Endodermal cell (in vitro differentiated cells): ENCODE measurements around the gene GAB3. TPM values are rescaled to one million over a fixed set of nuclear protein-coding genes. Genes with fewer than 3 reads are reported as not detected.

Experiments
- DNase-seq: peaks from one replicate; pipeline ENCODE4 v3.0.0-alpha.2; 2017
- H3K27ac ChIP-seq: 2 replicates; pipeline ENCODE4 v1.5.1; 2013; ENCODE audit warnings: mild to moderate bottlenecking, low read depth, low read length, moderate library complexity
- H3K27me3 ChIP-seq: 2 replicates; pipeline ENCODE4 v1.6.1; 2013; ENCODE audit warnings: mild to moderate bottlenecking, low read length, moderate library complexity; ENCODE audit not compliant: insufficient read depth, control insufficient read depth, poor library complexity, severe bottlenecking
- H3K36me3 ChIP-seq: 2 replicates; pipeline ENCODE4 v1.7.0; 2013; ENCODE audit warnings: mild to moderate bottlenecking, low read length, moderate library complexity; ENCODE audit not compliant: control insufficient read depth, insufficient read depth
- H3K4me1 ChIP-seq: one replicate; pipeline ENCODE4 v1.7.0; 2013; ENCODE audit warnings: low read length; ENCODE audit not compliant: control insufficient read depth, insufficient read depth
- H3K4me3 ChIP-seq: 2 replicates; pipeline ENCODE4 v1.5.1; 2013; ENCODE audit warnings: mild to moderate bottlenecking, low read length, moderate library complexity
- H3K9ac ChIP-seq: 2 replicates; pipeline ENCODE4 v1.6.1; 2013; ENCODE audit warnings: mild to moderate bottlenecking, low read length, moderate library complexity; ENCODE audit not compliant: poor library complexity, severe bottlenecking; ENCODE audit errors: extremely low read depth
- H3K9me3 ChIP-seq: 2 replicates; pipeline ENCODE4 v1.6.1; 2013; ENCODE audit warnings: mild to moderate bottlenecking, low read length, moderate library complexity; ENCODE audit not compliant: control insufficient read depth
- H3K27ac Mint-ChIP-seq: 2 replicates; pipeline ENCODE4 v1.8.0; 2020; ENCODE audit warnings: mixed read lengths
- H3K27me3 Mint-ChIP-seq: 2 replicates; pipeline ENCODE4 v1.8.0; 2021; ENCODE audit warnings: mild to moderate bottlenecking, mixed read lengths; ENCODE audit not compliant: insufficient read depth
- H3K36me3 Mint-ChIP-seq: 2 replicates; pipeline ENCODE4 v1.8.0; 2020; ENCODE audit warnings: low read depth, mixed read lengths
- H3K4me1 Mint-ChIP-seq: 2 replicates; pipeline ENCODE4 v1.8.0; 2020; ENCODE audit warnings: mixed read lengths
- H3K4me3 Mint-ChIP-seq: 2 replicates; pipeline ENCODE4 v1.8.0; 2020; ENCODE audit warnings: mild to moderate bottlenecking, moderate library complexity, mixed read lengths
- H3K9me3 Mint-ChIP-seq: 2 replicates; pipeline ENCODE4 v1.8.0; 2020; ENCODE audit warnings: mild to moderate bottlenecking, mixed read lengths
- WGBS, 2 experiments: methylation state at CpG; one replicate each; pipeline versions ENCODE4 v1.1.5 to v1.1.7; 2013; ENCODE audit warnings: missing lambda C conversion rate in 2 of 2, mixed read lengths in 1 of 2; ENCODE audit not compliant: insufficient coverage in 1 of 2, insufficient read length in 1 of 2; 5-methylcytosine and 5-hydroxymethylcytosine counted together
- total RNA-seq, 2 donors: library from RNA; stranded (reverse); fragmentation: NEBNext Ultra II Directional in 1 of 2; extraction: Animal tissue kit (Norgen Biotek cat#: 25700) in 1 of 2; gene quantifications; 2 replicates in 1 of 2; 3 replicates in 1 of 2; pipeline ENCODE4 v1.2.1, GENCODE V29; 2021
- TF ChIP-seq, protein P1 (sequence below): fragments of 200-600 bp; sonication (generic); conservative IDR thresholded peaks from 2 replicates; pipeline ENCODE4 v1.5.0; 2021; ENCODE audit warnings: antibody characterized with exemption, mild to moderate bottlenecking

The GAB3 gene
- total RNA-seq, 2 donors from 2014 or later: 0.13 to 0.55 TPM

GRCh38 chrX:154751203-154751668 is 359 bp upstream of the GAB3 start:
- DNase-seq: peak; percentile 46
- H3K27me3 Mint-ChIP-seq: peaks cover 56% of the 10 kb centered on the region

DNA sequence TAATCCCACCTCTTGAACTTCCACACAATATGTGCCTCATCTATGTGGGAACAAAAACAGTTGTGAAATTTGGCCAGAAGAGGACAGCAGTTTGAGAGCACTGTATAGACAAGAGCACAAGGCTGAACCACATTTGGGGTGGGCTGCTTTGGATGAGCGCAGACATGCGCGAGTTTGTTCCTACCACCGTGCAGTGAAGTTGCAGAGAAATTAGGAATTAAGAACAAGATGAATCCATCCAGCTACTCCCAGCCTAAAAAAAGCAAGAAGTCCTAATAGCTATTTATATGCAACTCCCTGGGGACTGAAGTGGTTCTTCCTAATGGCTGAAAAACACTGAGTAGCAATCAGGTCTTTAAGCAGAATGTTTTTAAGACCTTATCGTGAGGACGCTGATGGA is 1.0 kb downstream of the GAB3 start:
- H3K36me3 Mint-ChIP-seq: no peaks in the 10 kb centered on the region
- H3K9me3 Mint-ChIP-seq: peaks cover 51% of the 10 kb centered on the region
- DNase-seq: no peak
- no peaks in the 10 kb centered on the region for H3K36me3 ChIP-seq
- peaks cover 54% of the 10 kb centered on the region for H3K27me3 Mint-ChIP-seq
- H3K4me3 Mint-ChIP-seq: no peak overlapping the region
- no peak overlapping the region for H3K9ac ChIP-seq
- TF ChIP-seq, protein P1, sequence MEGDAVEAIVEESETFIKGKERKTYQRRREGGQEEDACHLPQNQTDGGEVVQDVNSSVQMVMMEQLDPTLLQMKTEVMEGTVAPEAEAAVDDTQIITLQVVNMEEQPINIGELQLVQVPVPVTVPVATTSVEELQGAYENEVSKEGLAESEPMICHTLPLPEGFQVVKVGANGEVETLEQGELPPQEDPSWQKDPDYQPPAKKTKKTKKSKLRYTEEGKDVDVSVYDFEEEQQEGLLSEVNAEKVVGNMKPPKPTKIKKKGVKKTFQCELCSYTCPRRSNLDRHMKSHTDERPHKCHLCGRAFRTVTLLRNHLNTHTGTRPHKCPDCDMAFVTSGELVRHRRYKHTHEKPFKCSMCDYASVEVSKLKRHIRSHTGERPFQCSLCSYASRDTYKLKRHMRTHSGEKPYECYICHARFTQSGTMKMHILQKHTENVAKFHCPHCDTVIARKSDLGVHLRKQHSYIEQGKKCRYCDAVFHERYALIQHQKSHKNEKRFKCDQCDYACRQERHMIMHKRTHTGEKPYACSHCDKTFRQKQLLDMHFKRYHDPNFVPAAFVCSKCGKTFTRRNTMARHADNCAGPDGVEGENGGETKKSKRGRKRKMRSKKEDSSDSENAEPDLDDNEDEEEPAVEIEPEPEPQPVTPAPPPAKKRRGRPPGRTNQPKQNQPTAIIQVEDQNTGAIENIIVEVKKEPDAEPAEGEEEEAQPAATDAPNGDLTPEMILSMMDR: no peak
- no peaks in the 10 kb centered on the region for H3K9me3 ChIP-seq
- 28% methylated on average over 4 of the region's 6 CpGs; no CpG with 5 or more reads in 1 of the 2 experiments for WGBS, 2 experiments
- H3K27me3 ChIP-seq: peaks cover 47% of the 10 kb centered on the region
- H3K4me1 Mint-ChIP-seq: no peaks in the 10 kb centered on the region
- no peak overlapping the region for H3K27ac Mint-ChIP-seq
- H3K4me1 ChIP-seq: no peaks in the 10 kb centered on the region
- no peak overlapping the region for H3K27ac ChIP-seq
- H3K4me3 ChIP-seq: no peak overlapping the region

More at GRCh38 chrX:154751203-154751668, 359 bp upstream of the GAB3 start:
- no peaks in the 10 kb centered on the region for H3K4me1 ChIP-seq
- no peaks in the 10 kb centered on the region for H3K9me3 ChIP-seq
- TF ChIP-seq, protein P1: no peak
- no peak overlapping the region for H3K27ac ChIP-seq
- Mint-ChIP-seq H3K36me3 (no peaks in the 10 kb centered on the region), H3K9me3 (peaks cover 46% of the 10 kb centered on the region), H3K4me3 (peak overlapping the region; percentile 26), H3K4me1 (no peaks in the 10 kb centered on the region), H3K27ac (no peak overlapping the region)
- H3K27me3 ChIP-seq: peaks cover 47% of the 10 kb centered on the region
- H3K4me3 ChIP-seq: no peak overlapping the region
- no peak overlapping the region for H3K9ac ChIP-seq
- no peaks in the 10 kb centered on the region for H3K36me3 ChIP-seq
- WGBS, 2 experiments: 55 to 68% methylated on average over 2 to 11 of the region's 20 CpGs

DNA sequence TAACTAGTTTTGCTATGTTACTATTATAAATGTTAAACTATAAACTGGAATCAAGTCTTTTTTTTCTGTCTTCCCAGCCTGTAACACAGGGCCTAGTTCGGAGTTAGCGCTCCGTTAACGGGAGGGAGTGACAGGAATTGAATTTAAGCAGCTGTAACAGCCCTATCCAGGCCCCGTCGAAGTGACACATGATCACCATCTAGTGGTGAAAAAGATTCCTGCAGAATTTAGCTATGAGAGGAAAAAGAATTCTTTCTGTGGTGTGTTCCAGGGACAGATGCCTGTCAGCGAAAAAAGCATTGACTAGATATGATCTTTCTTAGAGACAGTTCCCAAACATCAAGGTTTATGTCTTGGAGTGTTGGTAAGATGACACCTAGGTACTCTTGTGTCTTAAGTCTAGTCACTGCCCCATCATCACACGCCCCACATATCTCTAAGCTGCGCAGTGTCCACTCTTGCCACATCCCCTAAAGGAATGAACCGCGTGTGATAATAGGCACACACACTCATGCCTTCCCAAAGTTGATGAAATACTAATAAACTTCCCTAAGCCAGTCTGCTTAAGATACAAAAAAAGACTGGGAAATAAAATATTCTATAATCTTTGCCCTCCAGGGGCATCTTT is 2.1 kb downstream of the GAB3 start:
- no peaks in the 10 kb centered on the region for H3K4me1 Mint-ChIP-seq
- H3K27me3 Mint-ChIP-seq: peaks cover 46% of the 10 kb centered on the region
- H3K4me3 ChIP-seq: no peak overlapping the region
- no peaks in the 10 kb centered on the region for H3K36me3 ChIP-seq
- peak; percentile 59 for DNase-seq
- H3K4me3 Mint-ChIP-seq: no peak overlapping the region
- no peak overlapping the region for H3K27ac ChIP-seq
- peaks cover 43% of the 10 kb centered on the region for H3K27me3 ChIP-seq
- no peak overlapping the region for H3K9ac ChIP-seq
- peaks cover 55% of the 10 kb centered on the region for H3K9me3 Mint-ChIP-seq
- H3K4me1 ChIP-seq: no peaks in the 10 kb centered on the region
- no peaks in the 10 kb centered on the region for H3K9me3 ChIP-seq
- TF ChIP-seq, protein P1: peak; percentile 81
- 43 to 47% methylated on average over 6 to 11 of the region's 11 CpGs for WGBS, 2 experiments
- no peaks in the 10 kb centered on the region for H3K36me3 Mint-ChIP-seq
- no peak overlapping the region for H3K27ac Mint-ChIP-seq
